Gastrocnemius medialis (tissue), 4 donors: ENCODE data around the gene ART4. TPM values are rescaled to one million over a fixed set of nuclear protein-coding genes. Genes with fewer than 3 reads are reported as not detected.

Experiments used
- ATAC-seq, 2 donors: fragments of 150-250 bp; one replicate each; pipeline ENCODE4 v1.9.1; 2016
- DNase-seq, 2 donors: peaks; one replicate each; pipeline ENCODE4 v3.0.0-alpha.2; 2019
- H3K27ac ChIP-seq, 4 donors: fragments of 200-600 bp; sonication (generic); 1 replicate in 1 of 4; 2 replicates in 3 of 4; pipeline ENCODE4 v1.5.1; 2016 to 2018; ENCODE audit warnings: mild to moderate bottlenecking in 2 of 4, moderate library complexity in 1 of 4
- H3K27me3 ChIP-seq, 3 donors: fragments of 200-600 bp; sonication (generic) in 2 of 3; 1 replicate in 1 of 3; 2 replicates in 2 of 3; pipeline versions ENCODE4 v1.5.1 to v1.6.0; 2016 to 2019; ENCODE audit warnings: mild to moderate bottlenecking in 1 of 3, moderate library complexity in 1 of 3
- H3K36me3 ChIP-seq, 2 donors: fragments of 200-600 bp; sonication (generic) in 1 of 2; one replicate each; pipeline ENCODE4 v1.5.1; 2017 to 2018
- H3K4me1 ChIP-seq, 2 donors: fragments of 200-600 bp; sonication (generic) in 1 of 2; one replicate each; pipeline ENCODE4 v1.5.1; 2016 to 2017; ENCODE audit warnings: mild to moderate bottlenecking in 2 of 2
- H3K4me3 ChIP-seq, 4 donors: fragments of 200-600 bp; sonication (generic) in 3 of 4; 1 replicate in 1 of 4; 2 replicates in 3 of 4; pipeline ENCODE4 v1.5.1; 2016 to 2019; ENCODE audit warnings: mild to moderate bottlenecking in 2 of 4
- H3K9me3 ChIP-seq, 3 donors: fragments of 200-600 bp; sonication (generic) in 2 of 3; 1 replicate in 1 of 3; 2 replicates in 2 of 3; pipeline ENCODE4 v1.5.1; 2016 to 2019
- CTCF ChIP-seq, 5 experiments: fragments of 450-650 bp in 3 of 5; fragments of 200-600 bp in 2 of 5; sonication (generic) in 2 of 5; IDR thresholded peaks in 4 of 5; conservative IDR thresholded peaks in 1 of 5; 1 replicate in 4 of 5; 2 replicates in 1 of 5; pipeline ENCODE4 v1.5.1; 2016 to 2019; ENCODE audit warnings: antibody characterized with exemption in 5 of 5, mild to moderate bottlenecking in 3 of 5, moderate library complexity in 3 of 5
- POLR2A ChIP-seq, 2 donors: fragments of 450-650 bp; IDR thresholded peaks; one replicate each; pipeline ENCODE4 v1.6.1; 2017; ENCODE audit warnings: antibody characterized with exemption in 2 of 2, mild to moderate bottlenecking in 2 of 2, moderate library complexity in 2 of 2
- in situ Hi-C, 4 donors: fragments of 200-750 bp; cut with MboI; loops; one replicate each; pipeline versions ENCODE4 v1.15.0 to v1.8.0; 2017; ENCODE audit warnings: low sequenced_read_pairs in 4 of 4
- intact Hi-C: fragments of 100-400 bp; cut with DNase I; formaldehyde crosslinking; loops from one replicate; pipeline ENCODE4 v1.15.1; 2023; ENCODE audit warnings: low total_unique reads
- total RNA-seq, 4 donors: library from RNA; depleted of rRNA; stranded (reverse); fragments of >200 nt; gene quantifications; one replicate each; pipeline versions ENCODE4 v1.1.0 to v1.2.3, GENCODE V29; 2016

Gene ART4
- total RNA-seq, 4 donors from 2014 or later, result 0.44 to 1.6 (median 1.3) TPM

GRCh38 chr12:14776236-14776961 lies 66.9 kb downstream of the ART4 start:
- in situ Hi-C loops (loop anchor here in 2 of 4 donors (25.0 kb wide), 2 partner anchors 1111 to 1136 kb away; partner anchors contain the start of genes DERA (in 1 of the 2) and STRAP (in 1 of the 2)), intact Hi-C loops (no loop called here)
- H3K9me3 ChIP-seq, result no peaks in the 10 kb centered on the region

GRCh38 chr12:14775636-14775980 lies 67.7 kb downstream of the ART4 start:
- in situ Hi-C loops, result loop anchor here in 2 of 4 donors (25.0 kb wide), 2 partner anchors 1112 to 1137 kb away; partner anchors contain the start of genes DERA (in 1 of the 2) and STRAP (in 1 of the 2)
- TF ChIP-seq CTCF (IDR thresholded peaks at IDR 0.05 in 4 of 5, conservative IDR thresholded peaks at IDR 0.05 in 1 of 5), result no peak
- TF ChIP-seq POLR2A (IDR thresholded peaks at IDR 0.05), result no peak
- intact Hi-C loops, result no loop called here
- peak overlapping the region; percentile 81 to 95 (median 94) for H3K27ac ChIP-seq
- no peaks in the 10 kb centered on the region for H3K9me3 ChIP-seq
- DNase-seq (no peak), ATAC-seq (peak in 1 of 2 donors; percentile 0)
- H3K4me1 ChIP-seq, result peaks cover 8 to 18% of the 10 kb centered on the region in 2 donors
- H3K27me3 ChIP-seq, result no peaks in the 10 kb centered on the region
- H3K4me3 ChIP-seq, result peak overlapping the region; percentile 81 to 89 (median 84)
- H3K36me3 ChIP-seq, result no peaks in the 10 kb centered on the region

More at GRCh38 chr12:14776236-14776961, 66.9 kb downstream of the ART4 start:
- peak overlapping the region; percentile 81 to 95 (median 94) for H3K27ac ChIP-seq
- ATAC-seq (no peak), DNase-seq (no peak)
- TF ChIP-seq CTCF (IDR thresholded peaks at IDR 0.05 in 4 of 5, conservative IDR thresholded peaks at IDR 0.05 in 1 of 5), result peak in 1 of 5 experiments; percentile 21
- no peak for TF ChIP-seq POLR2A (IDR thresholded peaks at IDR 0.05)
- no peaks in the 10 kb centered on the region for H3K36me3 ChIP-seq
- no peaks in the 10 kb centered on the region for H3K27me3 ChIP-seq
- peak overlapping the region in 1 of 4 donors; percentile 81 for H3K4me3 ChIP-seq
- peaks cover 8 to 15% of the 10 kb centered on the region in 2 donors for H3K4me1 ChIP-seq

Other genes with a start within 250 kb of the ART4 start
- under 1 TPM in 2 of 4 donors, not detected in 2; 0.09 to 0.17 TPM for gene GUCY2C, start 146.9 kb downstream of the ART4 start, total RNA-seq
- 10 to 100 TPM; 20.2 to 39.5 (median 28.4) TPM for gene WBP11, start 40.0 kb downstream of the ART4 start, total RNA-seq
- 1 to 10 TPM in 1 of 4 donors, under 1 TPM in 1, not detected in 2; 0.33 to 3.8 TPM for gene C12orf60, start 39.9 kb downstream of the ART4 start, total RNA-seq
- gene SMCO3, start 29.3 kb downstream of the ART4 start, total RNA-seq, result under 1 TPM in 1 of 4 donors, not detected in 3; 0.12 TPM
- gene MGP, start 42.3 kb upstream of the ART4 start, total RNA-seq, result 10 to 100 TPM; 32.4 to 67.3 (median 47.1) TPM
- under 1 TPM in 1 of 4 donors, not detected in 3; 0.42 TPM for gene ERP27, start 95.0 kb upstream of the ART4 start, total RNA-seq
- 10 to 100 TPM; 20.6 to 88.6 (median 44.0) TPM for gene ARHGDIB, start 118.1 kb upstream of the ART4 start, total RNA-seq
- not detected for gene PDE6H, start 129.5 kb upstream of the ART4 start, total RNA-seq